Large intestine (tissue), 3 donors: ENCODE results near the gene FBXO44. TPM values are rescaled to one million over a fixed set of nuclear protein-coding genes. Genes with fewer than 3 reads are reported as not detected.

Experiments
- DNase-seq, 2 donors: peaks; one replicate each; pipeline versions ENCODE4 v3.0.0 to v3.0.0-alpha.2; 2013
- H3K27ac ChIP-seq: one replicate; pipeline ENCODE4 v1.5.1; 2013; ENCODE audit warnings: low read length
- H3K27me3 ChIP-seq: 2 replicates; pipeline ENCODE4 v1.6.1; 2013; ENCODE audit warnings: low read length; ENCODE audit not compliant: control insufficient read depth, insufficient read depth
- H3K36me3 ChIP-seq: 2 replicates; pipeline ENCODE4 v1.6.1; 2013; ENCODE audit warnings: low read length; ENCODE audit not compliant: control insufficient read depth, insufficient read depth
- H3K4me1 ChIP-seq: one replicate; pipeline ENCODE4 v1.6.1; 2013; ENCODE audit warnings: low read length; ENCODE audit not compliant: control insufficient read depth, insufficient read depth
- H3K4me3 ChIP-seq: one replicate; pipeline ENCODE4 v1.5.1; 2013; ENCODE audit warnings: low read length
- H3K9me3 ChIP-seq: one replicate; pipeline ENCODE4 v1.6.1; 2013; ENCODE audit warnings: mild to moderate bottlenecking, low read depth, low read length, moderate library complexity; ENCODE audit not compliant: control insufficient read depth
- whole genome bisulfite sequencing: methylation state at CpG from one replicate; pipeline ENCODE4 v1.1.5; 2013; ENCODE audit warnings: low lambda C conversion rate; ENCODE audit not compliant: insufficient coverage; 5-methylcytosine and 5-hydroxymethylcytosine counted together
- polyA plus RNA-seq: library from polyadenylated mRNA; unstranded; fragments of 120-200 nt; gene quantifications from one replicate; pipeline ENCODE4 v1.2.1, GENCODE V29; 2013

The FBXO44 gene
- polyA plus RNA-seq, 1 donor: 33.6 TPM

DNA sequence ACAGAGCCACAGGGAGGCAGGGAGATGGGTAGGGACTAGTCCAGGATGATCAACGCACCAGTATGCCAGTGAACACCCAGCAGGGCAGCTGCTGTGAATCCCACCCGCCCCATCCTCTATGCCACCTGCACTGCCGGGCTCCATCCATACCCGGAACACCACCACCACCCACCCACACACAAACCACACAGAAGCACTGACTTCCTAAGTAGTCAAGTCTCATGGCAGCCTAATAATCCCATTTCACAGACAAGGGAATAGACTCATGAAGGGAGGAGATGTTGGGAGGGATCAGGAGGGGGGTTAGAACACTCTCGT is 43.2 kb downstream of the FBXO44 start:
- no peaks in the 10 kb centered on the region for H3K4me1 ChIP-seq
- no peaks in the 10 kb centered on the region for H3K9me3 ChIP-seq
- DNase-seq: no peak
- no CpG with 5 or more reads among the region's 5 CpGs for WGBS
- H3K36me3 ChIP-seq: no peaks in the 10 kb centered on the region
- no peak overlapping the region for H3K27ac ChIP-seq
- peaks cover 40% of the 10 kb centered on the region for H3K27me3 ChIP-seq
- H3K4me3 ChIP-seq: no peak overlapping the region

DNA sequence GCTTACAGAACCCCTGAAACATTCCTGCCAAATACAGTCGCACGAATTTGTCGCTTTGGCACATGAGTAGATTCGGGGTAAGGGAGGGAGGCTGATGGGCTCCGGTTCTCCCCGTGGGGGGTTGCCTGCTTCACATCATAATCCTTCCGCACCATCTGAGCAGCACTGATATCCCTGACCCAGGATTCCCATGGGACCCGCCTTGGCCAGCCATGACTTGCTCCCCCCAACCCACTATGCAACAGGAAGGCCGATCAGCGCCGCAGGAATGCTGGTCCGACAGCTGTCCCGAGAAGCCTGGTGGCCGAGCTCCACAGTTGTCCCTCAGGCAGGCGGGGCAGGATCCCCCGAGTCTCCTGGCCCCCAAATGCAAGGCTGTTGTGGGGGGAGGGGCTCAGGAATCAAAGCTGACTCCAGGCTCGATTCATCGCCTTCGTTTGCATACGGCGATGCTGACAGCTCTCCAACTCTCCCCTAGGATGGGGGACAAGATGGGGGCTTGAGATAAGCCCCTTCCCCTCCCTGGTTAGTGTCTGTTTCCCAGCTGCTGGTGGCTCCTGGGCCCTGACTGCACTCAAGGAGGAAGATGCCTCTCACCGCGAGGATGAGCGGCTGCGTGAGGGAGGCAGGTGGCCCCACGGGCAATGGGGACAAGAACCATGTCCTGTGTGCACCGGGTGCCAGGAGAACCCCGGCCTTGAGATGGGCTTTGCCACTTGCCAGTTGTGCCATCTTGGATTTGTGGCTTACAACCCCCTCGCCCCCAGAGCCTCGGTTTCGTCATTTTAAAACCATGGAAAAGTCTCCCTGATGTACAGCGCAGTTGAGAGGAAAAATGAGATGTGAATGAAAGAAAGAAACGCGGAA is 46.2 kb downstream of the FBXO44 start:
- no peak for DNase-seq
- Histone ChIP-seq H3K9me3 (no peaks in the 10 kb centered on the region), H3K36me3 (no peaks in the 10 kb centered on the region), H3K4me1 (no peaks in the 10 kb centered on the region), H3K27ac (no peak overlapping the region), H3K27me3 (peaks cover 44% of the 10 kb centered on the region), H3K4me3 (no peak overlapping the region)
- 72% methylated on average over 2 of the region's 34 CpGs for WGBS

GRCh38 chr1:11701551-11701961 is 46.9 kb downstream of the FBXO44 start:
- H3K27me3 ChIP-seq: peaks cover 45% of the 10 kb centered on the region
- no peaks in the 10 kb centered on the region for H3K36me3 ChIP-seq
- no peak overlapping the region for H3K4me3 ChIP-seq
- DNase-seq: no peak
- WGBS: no CpG with 5 or more reads among the region's 15 CpGs
- H3K9me3 ChIP-seq: no peaks in the 10 kb centered on the region
- H3K27ac ChIP-seq: no peak overlapping the region
- H3K4me1 ChIP-seq: no peaks in the 10 kb centered on the region

- 100% methylated on average over 1 of the region's 15 CpGs for WGBS
- no peaks in the 10 kb centered on the region for H3K4me1 ChIP-seq
- H3K27ac ChIP-seq: no peak overlapping the region
- peaks cover 45% of the 10 kb centered on the region for H3K27me3 ChIP-seq
- H3K36me3 ChIP-seq: no peaks in the 10 kb centered on the region
- DNase-seq: no peak
- no peak overlapping the region for H3K4me3 ChIP-seq
- H3K9me3 ChIP-seq: no peaks in the 10 kb centered on the region
Observed at GRCh38 chr1:11701981-11702803, 47.5 kb downstream of the FBXO44 start.

- WGBS: no CpG with 5 or more reads among the region's 8 CpGs
- DNase-seq: no peak
- Histone ChIP-seq H3K9me3 (no peaks in the 10 kb centered on the region), H3K4me1 (no peaks in the 10 kb centered on the region), H3K36me3 (no peaks in the 10 kb centered on the region), H3K27me3 (peaks cover 45% of the 10 kb centered on the region), H3K4me3 (no peak overlapping the region), H3K27ac (no peak overlapping the region)
Observed at GRCh38 chr1:11703357-11704193, 48.9 kb downstream of the FBXO44 start.

GRCh38 chr1:11704194-11704529 is 49.5 kb downstream of the FBXO44 start:
- no CpG with 5 or more reads among the region's 11 CpGs for WGBS
- no peaks in the 10 kb centered on the region for H3K4me1 ChIP-seq
- no peaks in the 10 kb centered on the region for H3K9me3 ChIP-seq
- H3K27ac ChIP-seq: no peak overlapping the region
- H3K36me3 ChIP-seq: no peaks in the 10 kb centered on the region
- peaks cover 41% of the 10 kb centered on the region for H3K27me3 ChIP-seq
- H3K4me3 ChIP-seq: no peak overlapping the region
- DNase-seq: no peak

DNA sequence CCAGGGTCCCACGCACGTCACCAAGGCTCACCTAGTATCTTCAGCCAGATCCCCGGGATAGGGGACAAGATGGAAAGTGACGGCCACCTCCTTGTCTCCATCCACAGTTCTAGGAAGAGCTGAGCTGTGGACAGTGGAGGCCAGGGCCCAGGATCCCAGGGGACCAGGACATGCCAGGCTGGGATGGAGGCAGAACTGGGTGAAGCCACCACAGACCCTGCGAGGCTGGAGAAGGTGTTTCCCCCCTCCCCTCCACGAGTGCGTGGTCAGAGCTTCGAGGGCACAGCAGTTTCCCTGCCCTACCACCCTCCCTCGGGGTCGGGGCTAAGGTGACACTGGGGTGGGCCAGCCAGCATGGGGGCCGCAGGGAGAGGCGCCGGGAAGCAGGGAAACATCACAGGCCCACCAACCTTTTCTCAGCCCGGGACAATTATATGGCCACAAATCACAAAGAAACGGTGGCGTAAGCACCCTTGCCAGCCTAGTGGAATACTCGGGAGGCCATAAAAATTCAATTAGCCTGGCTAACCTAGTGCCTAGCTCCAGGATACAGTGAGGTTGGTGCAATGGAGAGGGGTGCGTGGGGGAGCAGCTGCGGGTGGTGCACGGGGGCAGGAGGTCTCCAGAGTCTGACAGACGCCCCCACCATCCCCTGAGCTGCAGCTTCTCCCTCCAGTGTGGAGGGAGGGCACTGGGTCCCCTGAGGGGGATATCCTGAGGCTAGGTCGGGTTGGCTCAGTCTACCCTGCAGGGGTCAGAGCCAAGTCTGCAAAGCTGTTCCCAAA is 50.2 kb downstream of the FBXO44 start:
- peaks cover 41% of the 10 kb centered on the region for H3K27me3 ChIP-seq
- H3K36me3 ChIP-seq: no peaks in the 10 kb centered on the region
- no peaks in the 10 kb centered on the region for H3K9me3 ChIP-seq
- no peak overlapping the region for H3K27ac ChIP-seq
- H3K4me1 ChIP-seq: no peaks in the 10 kb centered on the region
- no CpG with 5 or more reads among the region's 22 CpGs for WGBS
- DNase-seq: no peak
- no peak overlapping the region for H3K4me3 ChIP-seq

- Histone ChIP-seq H3K36me3 (no peaks in the 10 kb centered on the region), H3K4me1 (no peaks in the 10 kb centered on the region), H3K27ac (no peak overlapping the region), H3K4me3 (no peak overlapping the region), H3K9me3 (no peaks in the 10 kb centered on the region), H3K27me3 (peaks cover 36% of the 10 kb centered on the region)
- no CpG with 5 or more reads among the region's 9 CpGs for WGBS
- DNase-seq: no peak
Observed at GRCh38 chr1:11705596-11705995, 50.9 kb downstream of the FBXO44 start.

DNA sequence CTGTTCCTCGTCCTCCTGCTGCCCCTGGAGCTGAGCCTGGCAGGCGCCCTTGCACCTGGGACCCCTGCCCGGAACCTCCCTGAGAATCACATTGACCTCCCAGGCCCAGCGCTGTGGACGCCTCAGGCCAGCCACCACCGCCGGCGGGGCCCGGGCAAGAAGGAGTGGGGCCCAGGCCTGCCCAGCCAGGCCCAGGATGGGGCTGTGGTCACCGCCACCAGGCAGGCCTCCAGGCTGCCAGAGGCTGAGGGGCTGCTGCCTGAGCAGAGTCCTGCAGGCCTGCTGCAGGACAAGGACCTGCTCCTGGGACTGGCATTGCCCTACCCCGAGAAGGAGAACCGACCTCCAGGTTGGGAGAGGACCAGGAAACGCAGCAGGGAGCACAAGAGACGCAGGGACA is 51.6 kb downstream of the FBXO44 start:
- H3K4me1 ChIP-seq: no peaks in the 10 kb centered on the region
- WGBS: no CpG with 5 or more reads among the region's 14 CpGs
- peaks cover 30% of the 10 kb centered on the region for H3K27me3 ChIP-seq
- H3K9me3 ChIP-seq: no peaks in the 10 kb centered on the region
- H3K4me3 ChIP-seq: no peak overlapping the region
- no peaks in the 10 kb centered on the region for H3K36me3 ChIP-seq
- no peak for DNase-seq
- H3K27ac ChIP-seq: no peak overlapping the region
